Activated T-cell treated with anti-CD3 and anti-CD28 coated beads, Interleukin-2, amount 50 U/mL, for 4 hours (primary cell): ENCODE data around the gene PDE6A. TPM values are rescaled to one million over a fixed set of nuclear protein-coding genes. Genes with fewer than 3 reads are reported as not detected.

Experiments used
- ATAC-seq, 2 donors: fragments of 200-7000 bp; cut with Tn5 transposase; one replicate each; pipeline ENCODE4 v1.10.0; 2021
- DNase-seq: peaks from one replicate; pipeline ENCODE4 v3.0.0-alpha.2; 2020
- H3K27me3 Mint-ChIP-seq: one replicate; pipeline ENCODE4 v1.8.0; 2021; ENCODE audit warnings: low read depth, mixed read lengths
- H3K36me3 Mint-ChIP-seq: one replicate; pipeline ENCODE4 v1.8.0; 2022; ENCODE audit warnings: mixed read lengths; ENCODE audit not compliant: insufficient read depth
- H3K4me1 Mint-ChIP-seq: one replicate; pipeline ENCODE4 v1.8.0; 2021; ENCODE audit warnings: low read depth, mixed read lengths
- H3K4me3 Mint-ChIP-seq: one replicate; pipeline ENCODE4 v1.8.0; 2021; ENCODE audit warnings: mild to moderate bottlenecking, moderate library complexity, mixed read lengths
- H3K9me3 Mint-ChIP-seq: one replicate; pipeline ENCODE4 v1.8.0; 2021; ENCODE audit warnings: mixed read lengths
- total RNA-seq, 3 donors: library from RNA; stranded (reverse); gene quantifications; one replicate each; pipeline ENCODE4 v1.2.1, GENCODE V29; 2021

Gene PDE6A
- total RNA-seq, 3 donors from 2014 or later = not detected

DNA sequence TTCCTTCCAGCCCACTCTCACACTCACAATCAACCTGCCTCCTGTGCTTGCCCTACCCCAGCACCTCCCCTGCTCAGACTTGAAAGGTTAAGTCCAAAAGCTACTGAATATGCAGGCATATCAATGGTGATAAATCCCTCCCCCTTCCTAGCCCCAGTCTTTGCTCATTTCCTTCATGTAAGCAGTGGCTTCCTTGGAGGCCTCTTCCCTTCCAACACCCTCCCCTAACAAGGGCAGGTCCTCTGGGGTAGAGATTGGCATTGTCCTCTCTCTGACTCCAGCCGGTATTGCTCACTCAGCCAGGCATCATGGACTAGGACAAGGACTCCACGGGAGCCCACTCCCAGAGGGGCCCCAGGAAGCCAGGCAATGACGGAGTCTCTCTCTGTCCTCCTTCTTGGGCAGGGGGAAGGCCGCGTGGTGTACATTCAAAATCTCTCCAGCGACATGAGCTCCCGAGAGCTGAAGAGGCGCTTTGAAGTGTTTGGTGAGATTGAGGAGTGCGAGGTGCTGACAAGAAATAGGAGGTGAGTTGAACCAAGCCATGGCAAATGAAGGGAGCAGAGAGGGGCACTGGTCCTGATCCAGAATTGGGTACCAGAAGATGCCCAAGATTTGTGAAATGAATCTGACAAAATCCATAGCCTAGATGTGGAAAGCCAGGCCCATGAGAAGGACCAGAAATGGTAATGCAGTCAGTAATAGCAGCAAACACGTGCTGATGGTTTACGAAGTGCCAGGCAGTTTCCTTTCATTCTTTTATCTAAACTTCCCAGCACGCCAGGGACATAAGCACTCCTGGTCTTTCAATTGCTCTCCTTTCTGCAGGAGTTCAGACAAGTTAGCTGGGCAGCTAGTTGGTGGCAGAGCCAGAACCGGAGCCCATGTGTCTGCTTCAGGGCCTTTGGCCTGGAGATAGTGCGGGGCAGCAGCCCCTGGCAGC is 102.5 kb downstream of the PDE6A start:
- peaks cover 36% of the 10 kb centered on the region for H3K36me3 Mint-ChIP-seq
- ATAC-seq = no peak
- no peaks in the 10 kb centered on the region for H3K4me1 Mint-ChIP-seq
- no peak for DNase-seq
- no peaks in the 10 kb centered on the region for H3K27me3 Mint-ChIP-seq
- H3K4me3 Mint-ChIP-seq = no peak overlapping the region
- no peaks in the 10 kb centered on the region for H3K9me3 Mint-ChIP-seq

DNA sequence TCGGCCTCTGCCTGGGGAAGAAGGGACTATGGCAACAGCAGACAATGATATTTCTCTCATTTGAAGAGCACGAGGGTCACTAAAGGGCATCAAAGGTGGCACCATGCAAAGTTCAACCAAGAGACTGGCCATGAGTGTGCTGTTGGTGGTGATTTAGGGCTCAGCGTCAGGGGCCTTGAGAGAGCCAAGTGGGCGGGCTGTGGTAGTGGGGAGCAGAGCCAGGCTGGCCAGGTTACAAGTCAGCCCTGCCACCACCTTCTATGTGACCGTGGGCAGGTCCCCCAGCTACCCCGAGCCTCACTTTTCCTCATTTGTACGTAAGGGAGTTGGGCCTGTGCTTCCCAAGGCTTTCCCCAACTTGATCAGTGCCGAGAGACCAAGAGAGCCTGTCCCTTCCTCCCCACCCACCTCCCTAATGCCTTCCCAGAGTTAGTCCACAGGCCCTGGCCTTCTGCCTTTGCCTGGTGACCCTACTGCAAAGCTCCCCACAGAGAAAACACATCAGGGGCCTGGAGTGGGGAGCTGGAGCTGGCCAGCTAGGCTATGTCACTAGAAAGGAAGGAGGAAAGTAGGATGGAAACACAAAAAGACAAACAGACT is 104.3 kb downstream of the PDE6A start:
- Mint-ChIP-seq H3K4me1 (no peaks in the 10 kb centered on the region), H3K27me3 (no peaks in the 10 kb centered on the region), H3K4me3 (no peak overlapping the region), H3K9me3 (no peaks in the 10 kb centered on the region), H3K36me3 (peaks cover 32% of the 10 kb centered on the region)
- ATAC-seq (no peak), DNase-seq (no peak)

DNA sequence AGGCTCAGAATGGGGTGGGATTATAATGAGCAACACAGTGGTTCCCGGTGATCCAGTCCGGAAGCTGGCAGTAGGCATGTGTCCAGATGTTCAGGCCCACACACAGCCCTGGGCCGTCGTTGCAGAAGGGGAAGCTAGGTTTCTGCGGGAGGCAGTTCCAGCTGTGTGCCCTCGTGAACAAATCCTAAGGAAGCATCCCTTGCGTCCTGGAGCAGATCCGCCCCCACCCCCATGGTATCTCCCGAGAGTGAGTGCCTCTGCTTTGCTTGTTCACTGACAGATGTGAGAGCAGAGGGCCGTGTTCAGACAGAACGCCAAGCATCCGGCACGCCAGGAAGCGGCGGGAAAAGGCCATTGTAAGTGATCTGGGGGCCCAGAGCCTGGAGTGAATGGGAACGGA is 104.8 kb downstream of the PDE6A start:
- no peaks in the 10 kb centered on the region for H3K4me1 Mint-ChIP-seq
- H3K9me3 Mint-ChIP-seq = no peaks in the 10 kb centered on the region

DNA sequence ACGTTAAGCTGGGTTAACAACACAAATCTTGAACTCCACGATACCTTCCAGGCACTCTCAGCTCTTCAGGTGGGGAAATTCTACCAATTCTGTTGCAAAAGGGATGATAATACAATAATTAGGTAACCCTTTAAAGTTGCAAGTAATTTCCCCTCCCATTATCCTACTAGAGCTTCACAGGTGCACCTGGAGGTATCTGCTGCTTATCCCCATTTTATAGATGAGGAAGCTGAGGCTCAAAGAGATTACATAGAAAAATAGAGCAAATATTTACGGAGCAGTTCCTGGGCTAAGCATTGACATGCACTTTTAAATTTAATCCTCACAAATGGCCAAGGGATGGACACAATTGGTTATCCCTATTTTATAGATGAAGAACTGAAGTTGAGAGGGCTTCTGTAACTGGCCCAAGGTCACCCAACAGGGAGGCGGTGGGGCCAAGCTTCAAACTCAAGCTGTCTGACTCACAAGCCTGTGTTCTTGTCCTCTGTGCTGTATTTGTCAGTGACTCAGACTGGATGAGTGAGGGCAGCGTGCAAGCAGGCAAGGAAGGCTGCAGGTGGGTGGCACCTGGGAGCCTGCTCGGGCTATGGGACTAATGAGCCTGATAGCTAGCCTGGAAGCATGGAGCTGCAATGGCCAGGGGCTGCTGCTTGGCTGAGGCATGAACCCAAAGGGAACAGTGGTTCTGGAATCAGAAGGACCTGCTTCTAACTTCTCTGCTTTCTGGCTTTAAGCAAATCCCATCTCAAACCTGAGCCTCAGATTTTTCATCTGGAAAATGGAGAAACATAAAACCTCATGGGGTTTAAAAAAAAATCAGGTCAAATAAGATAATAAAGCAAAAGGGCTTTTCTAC is 105.5 kb downstream of the PDE6A start:
- ATAC-seq (no peak), DNase-seq (no peak)
- Mint-ChIP-seq H3K27me3 (no peaks in the 10 kb centered on the region), H3K9me3 (no peaks in the 10 kb centered on the region), H3K36me3 (peaks cover 24% of the 10 kb centered on the region), H3K4me3 (no peak overlapping the region), H3K4me1 (no peaks in the 10 kb centered on the region)

More for the DNA sequence above, 104.8 kb downstream of the PDE6A start:
- Mint-ChIP-seq H3K27me3 (no peaks in the 10 kb centered on the region), H3K36me3 (peaks cover 29% of the 10 kb centered on the region), H3K4me3 (no peak overlapping the region)
- DNase-seq = no peak
- ATAC-seq = no peak

DNA sequence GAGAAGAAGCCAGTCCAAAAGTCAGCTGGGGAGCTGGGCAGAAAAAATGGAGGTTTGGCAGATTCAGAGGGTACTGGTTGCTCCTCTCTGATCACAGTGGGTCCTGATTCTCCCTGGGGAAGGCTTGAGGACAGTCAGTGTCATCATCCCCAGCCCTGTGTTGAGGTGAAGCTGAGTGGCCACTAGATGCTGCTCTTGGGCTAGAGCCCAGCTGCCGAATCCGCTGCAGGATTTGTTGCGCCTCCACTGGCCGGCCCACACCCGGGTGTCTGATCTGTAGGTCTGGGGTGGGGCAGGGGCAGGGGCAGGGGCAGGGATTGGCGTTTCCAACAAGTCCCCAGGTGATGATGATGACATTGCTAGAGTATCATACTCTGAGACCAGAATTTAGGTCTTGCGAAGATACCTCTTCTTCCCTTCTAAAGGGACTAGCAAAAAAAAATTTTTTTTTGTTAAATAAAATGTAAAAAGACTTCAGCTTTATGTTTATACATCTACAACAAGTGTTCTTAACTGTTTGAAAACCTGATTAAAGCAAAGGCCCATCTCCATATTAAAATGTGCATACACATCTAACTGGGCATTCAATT is 106.8 kb downstream of the PDE6A start:
- Mint-ChIP-seq H3K4me3 (no peak overlapping the region), H3K27me3 (no peaks in the 10 kb centered on the region), H3K9me3 (no peaks in the 10 kb centered on the region), H3K4me1 (no peaks in the 10 kb centered on the region), H3K36me3 (peaks cover 19% of the 10 kb centered on the region)
- no peak for DNase-seq
- no peak for ATAC-seq

DNA sequence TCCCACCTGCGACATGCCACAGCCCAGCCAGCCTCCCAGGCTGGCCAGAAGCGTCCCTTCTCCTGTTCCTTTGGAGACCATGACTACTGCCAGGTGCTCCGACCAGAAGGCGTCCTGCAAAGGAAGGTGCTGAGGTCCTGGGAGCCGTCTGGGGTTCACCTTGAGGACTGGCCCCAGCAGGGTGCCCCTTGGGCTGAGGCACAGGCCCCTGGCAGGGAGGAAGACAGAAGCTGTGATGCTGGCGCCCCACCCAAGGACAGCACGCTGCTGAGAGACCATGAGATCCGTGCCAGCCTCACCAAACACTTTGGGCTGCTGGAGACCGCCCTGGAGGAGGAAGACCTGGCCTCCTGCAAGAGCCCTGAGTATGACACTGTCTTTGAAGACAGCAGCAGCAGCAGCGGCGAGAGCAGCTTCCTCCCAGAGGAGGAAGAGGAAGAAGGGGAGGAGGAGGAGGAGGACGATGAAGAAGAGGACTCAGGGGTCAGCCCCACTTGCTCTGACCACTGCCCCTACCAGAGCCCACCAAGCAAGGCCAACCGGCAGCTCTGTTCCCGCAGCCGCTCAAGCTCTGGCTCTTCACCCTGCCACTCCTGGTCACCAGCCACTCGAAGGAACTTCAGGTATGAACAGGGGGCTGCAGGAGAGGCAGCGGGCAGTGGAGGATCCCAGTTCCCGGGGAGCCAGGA is 108.0 kb downstream of the PDE6A start:
- Mint-ChIP-seq H3K27me3 (no peaks in the 10 kb centered on the region), H3K4me3 (no peak overlapping the region), H3K4me1 (no peaks in the 10 kb centered on the region), H3K9me3 (no peaks in the 10 kb centered on the region), H3K36me3 (peaks cover 11% of the 10 kb centered on the region)
- ATAC-seq = no peak
- no peak for DNase-seq

DNA sequence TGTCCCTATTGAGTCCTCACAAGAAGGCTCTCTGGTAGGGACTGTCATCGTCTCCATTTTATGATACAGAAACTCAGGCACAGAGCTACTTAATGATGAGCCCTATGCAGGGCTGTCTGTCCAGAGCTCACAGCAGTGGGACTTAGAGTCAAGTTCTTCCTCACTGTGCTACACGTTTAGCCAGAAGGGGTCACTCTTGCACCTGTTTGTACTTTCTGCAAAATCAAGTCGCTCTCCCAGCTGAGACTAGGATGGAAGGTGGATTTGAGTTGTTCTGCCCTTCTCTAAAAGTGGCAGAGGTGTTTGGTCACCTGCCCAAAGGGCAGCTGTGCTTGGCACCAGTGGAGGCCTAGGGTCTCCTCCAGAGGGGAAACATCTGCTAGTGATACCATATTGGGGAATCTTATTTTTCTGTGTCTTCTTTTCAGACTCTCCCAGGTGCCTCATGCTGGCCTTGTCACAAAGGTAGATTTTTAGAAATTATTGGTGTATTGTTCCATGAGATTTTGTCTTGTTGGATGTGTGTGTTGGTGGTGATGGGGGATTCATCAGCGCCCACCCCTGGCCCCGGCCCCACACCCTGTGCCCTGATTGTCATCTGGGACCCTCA is 110.2 kb downstream of the PDE6A start:
- no peaks in the 10 kb centered on the region for H3K9me3 Mint-ChIP-seq
- no peak overlapping the region for H3K4me3 Mint-ChIP-seq
- DNase-seq = peak; percentile 43
- H3K4me1 Mint-ChIP-seq = no peaks in the 10 kb centered on the region
- H3K27me3 Mint-ChIP-seq = no peaks in the 10 kb centered on the region
- peak; percentile 39 to 59 for ATAC-seq
- H3K36me3 Mint-ChIP-seq = peaks cover 14% of the 10 kb centered on the region

DNA sequence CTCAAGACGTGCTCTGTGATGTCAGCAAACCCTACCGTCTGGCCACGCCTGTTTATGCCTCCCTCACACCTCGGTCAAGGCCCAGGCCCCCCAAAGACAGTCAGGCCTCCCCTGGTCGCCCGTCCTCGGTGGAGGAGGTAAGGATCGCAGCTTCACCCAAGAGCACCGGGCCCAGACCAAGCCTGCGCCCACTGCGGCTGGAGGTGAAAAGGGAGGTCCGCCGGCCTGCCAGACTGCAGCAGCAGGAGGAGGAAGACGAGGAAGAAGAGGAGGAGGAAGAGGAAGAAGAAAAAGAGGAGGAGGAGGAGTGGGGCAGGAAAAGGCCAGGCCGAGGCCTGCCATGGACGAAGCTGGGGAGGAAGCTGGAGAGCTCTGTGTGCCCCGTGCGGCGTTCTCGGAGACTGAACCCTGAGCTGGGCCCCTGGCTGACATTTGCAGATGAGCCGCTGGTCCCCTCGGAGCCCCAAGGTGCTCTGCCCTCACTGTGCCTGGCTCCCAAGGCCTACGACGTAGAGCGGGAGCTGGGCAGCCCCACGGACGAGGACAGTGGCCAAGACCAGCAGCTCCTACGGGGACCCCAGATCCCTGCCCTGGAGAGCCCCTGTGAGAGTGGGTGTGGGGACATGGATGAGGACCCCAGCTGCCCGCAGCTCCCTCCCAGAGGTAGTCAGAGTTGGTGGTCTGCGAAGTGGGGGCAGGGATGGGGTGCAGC is 111.3 kb downstream of the PDE6A start:
- DNase-seq (no peak), ATAC-seq (no peak)
- H3K27me3 Mint-ChIP-seq = no peaks in the 10 kb centered on the region
- H3K36me3 Mint-ChIP-seq = peaks cover 15% of the 10 kb centered on the region
- no peaks in the 10 kb centered on the region for H3K4me1 Mint-ChIP-seq
- no peak overlapping the region for H3K4me3 Mint-ChIP-seq
- no peaks in the 10 kb centered on the region for H3K9me3 Mint-ChIP-seq

DNA sequence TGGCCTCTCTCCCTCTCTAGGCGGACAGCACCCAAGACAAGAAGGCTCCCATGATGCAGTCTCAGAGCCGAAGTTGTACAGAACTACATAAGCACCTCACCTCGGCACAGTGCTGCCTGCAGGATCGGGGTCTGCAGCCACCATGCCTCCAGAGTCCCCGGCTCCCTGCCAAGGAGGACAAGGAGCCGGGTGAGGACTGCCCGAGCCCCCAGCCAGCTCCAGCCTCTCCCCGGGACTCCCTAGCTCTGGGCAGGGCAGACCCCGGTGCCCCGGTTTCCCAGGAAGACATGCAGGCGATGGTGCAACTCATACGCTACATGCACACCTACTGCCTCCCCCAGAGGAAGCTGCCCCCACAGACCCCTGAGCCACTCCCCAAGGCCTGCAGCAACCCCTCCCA is 112.0 kb downstream of the PDE6A start:
- Mint-ChIP-seq H3K9me3 (no peaks in the 10 kb centered on the region), H3K36me3 (peaks cover 15% of the 10 kb centered on the region), H3K4me1 (no peaks in the 10 kb centered on the region), H3K4me3 (no peak overlapping the region), H3K27me3 (no peaks in the 10 kb centered on the region)
- DNase-seq = no peak
- no peak for ATAC-seq

DNA sequence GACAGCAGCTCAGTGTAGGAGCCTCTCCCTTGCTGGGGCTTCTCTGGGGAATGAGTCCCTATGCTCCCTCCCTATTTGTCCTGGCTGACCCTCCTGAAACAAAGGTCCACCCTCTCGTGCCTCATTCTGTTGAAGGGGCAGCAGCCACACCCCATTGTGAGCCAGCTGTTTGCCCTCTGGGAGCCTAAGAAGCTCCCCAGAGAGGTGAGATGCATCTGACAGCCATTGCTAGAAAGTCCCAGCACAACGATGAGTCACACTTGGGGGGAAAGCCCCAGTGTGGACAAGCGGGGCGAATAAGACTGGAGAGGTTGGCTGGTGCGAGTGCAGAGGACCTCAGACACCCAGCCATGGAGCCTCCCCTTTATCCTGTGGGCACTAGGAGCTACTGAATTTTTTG is 113.1 kb downstream of the PDE6A start:
- Mint-ChIP-seq H3K36me3 (peaks cover 13% of the 10 kb centered on the region), H3K4me1 (no peaks in the 10 kb centered on the region), H3K4me3 (no peak overlapping the region), H3K27me3 (no peaks in the 10 kb centered on the region), H3K9me3 (no peaks in the 10 kb centered on the region)
- ATAC-seq (peak; percentile 82 to 84), DNase-seq (peak; percentile 22)

DNA sequence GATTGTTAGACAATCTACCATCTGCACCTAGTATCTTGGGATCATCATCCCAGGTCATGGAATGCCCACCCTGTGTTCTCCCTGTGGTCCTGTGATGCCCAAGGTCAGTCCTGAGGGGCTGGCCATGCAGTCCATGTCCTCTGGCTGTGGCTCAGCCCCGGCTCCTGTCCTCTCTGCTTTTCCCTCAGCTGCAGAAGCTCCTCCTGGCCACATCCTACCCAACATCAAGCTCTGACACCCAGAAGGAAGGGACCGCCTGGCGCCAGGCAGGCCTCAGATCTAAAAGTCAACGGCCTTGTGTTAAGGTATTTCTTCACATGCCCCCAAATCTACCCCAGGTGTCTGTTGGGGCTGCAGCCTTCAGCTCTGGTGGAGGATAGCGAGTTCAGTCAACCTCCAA is 114.0 kb downstream of the PDE6A start:
- no peaks in the 10 kb centered on the region for H3K9me3 Mint-ChIP-seq
- H3K27me3 Mint-ChIP-seq = no peaks in the 10 kb centered on the region
- DNase-seq (no peak), ATAC-seq (no peak)
- H3K36me3 Mint-ChIP-seq = peaks cover 9% of the 10 kb centered on the region
- H3K4me1 Mint-ChIP-seq = no peaks in the 10 kb centered on the region
- H3K4me3 Mint-ChIP-seq = no peak overlapping the region

DNA sequence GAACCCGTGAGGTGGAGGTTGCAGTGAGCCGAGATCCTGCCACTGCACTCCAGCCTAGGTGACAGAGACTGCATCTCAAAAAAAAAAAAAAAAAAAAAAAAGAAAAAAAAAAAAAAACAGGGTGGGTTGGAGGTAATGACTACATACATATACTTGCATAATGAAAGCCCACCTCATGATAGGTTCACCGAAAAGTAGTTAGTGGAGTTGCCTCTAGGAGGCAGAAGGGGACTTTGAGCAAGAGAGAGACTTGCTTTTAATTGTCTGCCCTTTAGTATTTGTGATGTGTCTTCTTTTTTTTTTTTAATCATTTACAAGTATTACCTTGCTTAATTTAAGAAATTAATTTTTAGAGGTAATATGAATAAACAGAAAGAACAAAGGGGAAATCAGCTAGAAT is 114.6 kb downstream of the PDE6A start:
- H3K9me3 Mint-ChIP-seq = no peaks in the 10 kb centered on the region
- H3K4me1 Mint-ChIP-seq = no peaks in the 10 kb centered on the region
- DNase-seq (no peak), ATAC-seq (no peak)
- H3K4me3 Mint-ChIP-seq = no peak overlapping the region
- peaks cover 7% of the 10 kb centered on the region for H3K36me3 Mint-ChIP-seq
- no peaks in the 10 kb centered on the region for H3K27me3 Mint-ChIP-seq
